Choroid plexus epithelial cell (primary cell): Measurements from ENCODE around the gene ZBTB7C.

Experiments used
- DNase-seq: peaks from one replicate; pipeline ENCODE4 v3.0.0-alpha.2; 2010; ENCODE audit warnings: low read depth
- H3K4me3 ChIP-seq: 2 replicates; pipeline ENCODE4 v1.5.1; 2011; ENCODE audit warnings: low read depth, mild to moderate bottlenecking, control low read depth, low read length, moderate library complexity
- TF ChIP-seq, protein P1 (sequence below): conservative IDR thresholded peaks from 2 replicates; pipeline ENCODE4 v1.5.1; 2011; ENCODE audit warnings: low read depth, mild to moderate bottlenecking, control low read depth, inconsistent platforms, low read length, moderate library complexity

ZBTB7C gene

DNA sequence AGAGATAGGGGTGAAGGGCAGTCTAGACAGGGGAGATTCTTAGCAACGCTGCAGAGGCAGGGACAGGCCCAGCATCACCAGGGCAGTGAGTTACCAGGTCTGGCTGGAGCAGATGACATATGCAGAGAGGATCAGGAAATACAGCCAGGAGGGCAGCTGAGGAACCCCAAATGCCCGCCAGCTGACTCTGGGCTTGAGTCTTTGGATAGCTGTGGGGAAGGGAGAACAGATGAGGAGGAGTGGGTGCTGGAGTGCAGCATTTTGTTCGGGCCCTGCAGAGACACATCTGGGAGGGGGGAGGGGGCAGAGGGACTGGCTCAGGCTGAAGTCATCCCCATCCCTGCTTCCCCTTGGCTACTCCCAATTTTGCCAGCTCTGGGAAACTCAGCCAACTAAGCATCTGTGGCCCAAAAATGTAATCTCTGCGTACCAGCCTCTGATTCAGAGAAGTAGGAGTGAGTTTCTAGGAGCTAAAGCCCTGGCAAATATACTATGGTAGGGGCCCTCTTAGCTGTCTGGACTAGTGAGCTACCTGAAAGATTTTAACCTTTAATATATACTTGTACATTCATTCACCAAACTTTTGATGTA, 214.5 kb downstream of the ZBTB7C start:
- no peak overlapping the region for H3K4me3 ChIP-seq
- TF ChIP-seq, protein P1, sequence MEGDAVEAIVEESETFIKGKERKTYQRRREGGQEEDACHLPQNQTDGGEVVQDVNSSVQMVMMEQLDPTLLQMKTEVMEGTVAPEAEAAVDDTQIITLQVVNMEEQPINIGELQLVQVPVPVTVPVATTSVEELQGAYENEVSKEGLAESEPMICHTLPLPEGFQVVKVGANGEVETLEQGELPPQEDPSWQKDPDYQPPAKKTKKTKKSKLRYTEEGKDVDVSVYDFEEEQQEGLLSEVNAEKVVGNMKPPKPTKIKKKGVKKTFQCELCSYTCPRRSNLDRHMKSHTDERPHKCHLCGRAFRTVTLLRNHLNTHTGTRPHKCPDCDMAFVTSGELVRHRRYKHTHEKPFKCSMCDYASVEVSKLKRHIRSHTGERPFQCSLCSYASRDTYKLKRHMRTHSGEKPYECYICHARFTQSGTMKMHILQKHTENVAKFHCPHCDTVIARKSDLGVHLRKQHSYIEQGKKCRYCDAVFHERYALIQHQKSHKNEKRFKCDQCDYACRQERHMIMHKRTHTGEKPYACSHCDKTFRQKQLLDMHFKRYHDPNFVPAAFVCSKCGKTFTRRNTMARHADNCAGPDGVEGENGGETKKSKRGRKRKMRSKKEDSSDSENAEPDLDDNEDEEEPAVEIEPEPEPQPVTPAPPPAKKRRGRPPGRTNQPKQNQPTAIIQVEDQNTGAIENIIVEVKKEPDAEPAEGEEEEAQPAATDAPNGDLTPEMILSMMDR: no peak
- DNase-seq: no peak

DNA sequence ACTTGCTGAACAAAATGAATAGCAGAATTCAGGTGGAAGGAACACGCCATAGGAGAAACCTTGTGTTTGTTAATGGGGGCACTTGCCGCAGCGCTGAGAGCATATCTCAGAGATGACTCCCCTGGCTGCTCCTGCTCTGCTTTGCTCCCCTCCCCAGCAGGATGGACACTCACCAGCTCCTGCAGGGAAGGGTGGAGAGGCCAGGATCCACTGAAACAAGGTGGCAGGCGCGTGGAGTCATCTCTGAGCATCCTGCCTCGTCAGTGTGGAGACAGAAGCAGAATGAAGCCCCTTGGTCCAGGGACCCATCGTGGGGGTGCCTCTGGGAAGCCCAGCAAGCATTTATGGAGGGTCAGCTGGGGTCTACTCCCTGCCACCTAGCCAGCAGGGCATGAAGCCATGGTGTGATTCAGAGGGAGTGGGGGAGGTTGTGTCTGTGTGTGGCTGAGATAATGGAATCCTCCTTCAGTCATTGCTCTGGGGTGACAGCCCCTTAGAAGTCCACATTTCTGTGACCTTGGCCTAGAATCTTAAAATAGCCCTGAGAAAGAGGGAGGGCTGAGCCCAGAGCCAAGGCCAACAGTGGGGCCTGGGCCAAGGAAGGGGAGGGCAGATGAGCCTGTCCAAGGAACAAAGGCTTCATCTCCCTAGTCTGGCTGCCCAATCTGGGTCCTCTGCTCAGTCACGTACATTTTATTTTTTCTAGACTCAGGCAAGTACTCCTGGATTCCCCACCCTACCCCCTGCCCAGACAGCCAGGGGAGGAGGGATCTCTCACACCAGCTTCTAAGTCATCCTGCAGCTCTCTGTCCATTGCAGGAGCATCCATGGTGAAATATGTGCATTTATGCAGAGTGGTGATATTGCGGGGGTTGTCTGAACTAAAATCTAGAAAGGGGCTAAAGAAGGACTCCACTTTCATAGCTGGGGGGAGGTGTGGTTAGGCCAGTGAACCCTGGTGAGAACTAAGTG, 215.4 kb downstream of the ZBTB7C start:
- TF ChIP-seq, protein P1: no peak
- no peak overlapping the region for H3K4me3 ChIP-seq
- no peak for DNase-seq

DNA sequence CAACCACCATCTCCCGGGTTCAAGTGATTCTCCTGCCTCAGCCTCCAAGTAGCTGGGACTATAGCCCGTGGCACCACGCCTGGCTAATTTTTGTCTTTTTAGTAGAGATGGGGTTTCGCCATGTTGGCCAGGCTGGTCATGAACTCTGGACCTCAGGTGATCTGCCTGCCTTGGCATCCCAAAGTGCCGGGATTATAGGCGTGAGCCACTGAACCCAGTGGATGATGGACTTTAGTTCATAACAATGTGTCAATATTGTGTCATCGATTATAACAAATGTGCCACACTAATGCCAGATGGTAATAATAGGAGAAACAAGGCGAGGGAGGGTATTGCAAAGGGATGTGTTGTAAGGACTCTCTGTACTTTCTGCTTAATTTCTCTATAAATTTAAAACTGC, 216.6 kb downstream of the ZBTB7C start:
- H3K4me3 ChIP-seq: no peak overlapping the region
- TF ChIP-seq, protein P1: no peak
- DNase-seq: no peak

DNA sequence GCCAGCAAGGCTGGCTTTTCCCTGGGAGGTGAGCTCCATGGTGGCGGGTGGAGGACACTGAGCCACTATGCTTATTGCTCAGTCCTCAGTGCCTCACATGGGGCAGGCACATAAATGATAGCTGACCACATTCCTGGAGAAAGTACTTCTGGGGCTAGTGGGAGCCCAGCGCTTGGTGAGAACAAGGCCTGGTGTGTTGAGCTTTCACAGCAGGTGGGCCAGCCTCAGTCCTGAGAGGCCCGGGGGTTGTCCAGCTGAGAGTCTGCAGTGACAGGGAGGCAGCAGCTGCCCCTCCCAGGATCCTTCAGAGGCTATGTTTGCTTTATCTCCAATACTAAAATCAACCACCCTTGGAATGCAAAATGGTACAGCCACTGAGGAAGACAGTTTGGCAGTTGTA, 217.7 kb downstream of the ZBTB7C start:
- TF ChIP-seq, protein P1: no peak
- H3K4me3 ChIP-seq: no peak overlapping the region
- DNase-seq: no peak

DNA sequence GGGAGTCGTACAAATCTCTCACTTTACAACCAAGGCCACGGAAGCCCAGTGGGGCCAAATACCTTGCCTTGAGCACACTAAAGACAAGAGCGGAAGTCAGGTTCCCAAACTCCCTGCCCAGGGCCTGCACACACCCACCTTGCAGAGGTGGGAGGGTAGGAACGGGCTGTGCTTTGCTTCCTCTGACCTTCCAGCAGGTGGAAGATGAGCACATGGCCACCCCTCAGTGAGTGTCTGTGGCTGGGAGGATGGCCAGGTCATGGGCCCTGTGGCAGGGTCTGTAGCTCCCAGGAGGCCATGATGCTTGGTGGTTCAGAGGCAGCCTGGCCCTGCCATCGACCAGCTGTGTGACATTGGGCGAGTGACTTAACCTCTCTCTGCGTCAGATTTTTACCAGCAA, 218.2 kb downstream of the ZBTB7C start:
- DNase-seq: no peak
- TF ChIP-seq, protein P1: no peak
- no peak overlapping the region for H3K4me3 ChIP-seq

DNA sequence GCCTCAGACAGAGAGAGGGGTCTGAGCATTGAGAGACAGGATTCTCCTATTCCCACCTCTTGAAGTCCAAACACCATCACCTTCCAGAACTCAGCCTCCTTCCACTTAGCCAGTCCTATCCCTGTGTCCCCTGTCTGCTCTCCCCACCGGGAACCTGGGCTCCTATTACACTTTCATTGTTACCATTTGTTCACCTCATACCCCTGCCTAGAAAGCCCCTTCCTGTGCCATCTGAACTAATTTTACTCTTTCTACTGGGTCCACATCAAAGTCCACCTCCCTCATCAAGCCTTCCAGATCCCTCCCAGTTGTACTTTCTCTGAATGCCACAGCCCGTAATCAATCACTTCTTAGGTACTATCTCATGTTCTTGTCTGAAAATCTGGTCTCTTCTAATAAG, 220.6 kb downstream of the ZBTB7C start:
- TF ChIP-seq, protein P1: no peak
- H3K4me3 ChIP-seq: no peak overlapping the region
- no peak for DNase-seq

DNA sequence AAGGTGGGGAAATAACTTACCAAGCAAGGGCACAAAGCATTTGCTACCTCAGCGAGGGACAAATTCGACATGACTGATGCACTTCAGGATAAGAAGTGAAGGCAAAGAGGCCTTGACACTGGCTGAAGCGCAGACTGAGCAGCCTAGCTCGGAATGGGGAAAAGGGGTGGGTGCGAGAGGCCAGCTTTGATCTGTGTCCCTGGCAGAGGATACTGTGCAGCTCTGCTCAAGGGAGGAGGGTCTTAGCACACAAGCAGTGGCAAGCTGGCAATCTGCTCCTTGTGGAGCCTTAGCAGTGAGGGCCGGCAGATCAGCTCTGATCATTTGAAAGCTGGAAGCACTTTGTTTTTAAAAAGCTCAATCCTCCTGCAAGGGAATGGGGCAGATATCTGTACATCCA, 222.3 kb downstream of the ZBTB7C start:
- TF ChIP-seq, protein P1: no peak
- DNase-seq: no peak
- no peak overlapping the region for H3K4me3 ChIP-seq
